A549 (cell line): Measurements from ENCODE around the gene MR1.

Source experiments
- CTCF ChIP-seq: fragments of >200 bp; sonication (Bioruptor Twin); formaldehyde crosslinking; IDR thresholded peaks from 3 replicates; pipeline ENCODE4 v1.5.1; 2016
- JUNB ChIP-seq: fragments of >200 bp; sonication (Bioruptor Twin); formaldehyde crosslinking; IDR thresholded peaks from 2 replicates; pipeline ENCODE4 v1.6.1; 2016
- NR3C1 ChIP-seq: fragments of >200 bp; sonication (Bioruptor Twin); formaldehyde crosslinking; IDR thresholded peaks from 3 replicates; pipeline ENCODE4 v1.6.1; 2017
- POLR2A ChIP-seq: IDR thresholded peaks from 2 replicates; pipeline ENCODE4 v1.6.1; 2012; ENCODE audit warnings: mild to moderate bottlenecking, low read length
- RFX5 ChIP-seq: fragments of 450-650 bp; IDR thresholded peaks from 2 replicates; pipeline ENCODE4 v1.7.1; 2014; ENCODE audit warnings: antibody characterized with exemption, mild to moderate bottlenecking, moderate library complexity

- TF ChIP-seq CTCF (no peak), RFX5 (no peak), NR3C1 (no peak), JUNB (no peak), POLR2A (no peak)
Measured at GRCh38 chr1:180994262-180994661, 39.5 kb upstream of the MR1 start.
